ENCODE data around the gene GATD1.

- TF ChIP-seq, protein P1, sequence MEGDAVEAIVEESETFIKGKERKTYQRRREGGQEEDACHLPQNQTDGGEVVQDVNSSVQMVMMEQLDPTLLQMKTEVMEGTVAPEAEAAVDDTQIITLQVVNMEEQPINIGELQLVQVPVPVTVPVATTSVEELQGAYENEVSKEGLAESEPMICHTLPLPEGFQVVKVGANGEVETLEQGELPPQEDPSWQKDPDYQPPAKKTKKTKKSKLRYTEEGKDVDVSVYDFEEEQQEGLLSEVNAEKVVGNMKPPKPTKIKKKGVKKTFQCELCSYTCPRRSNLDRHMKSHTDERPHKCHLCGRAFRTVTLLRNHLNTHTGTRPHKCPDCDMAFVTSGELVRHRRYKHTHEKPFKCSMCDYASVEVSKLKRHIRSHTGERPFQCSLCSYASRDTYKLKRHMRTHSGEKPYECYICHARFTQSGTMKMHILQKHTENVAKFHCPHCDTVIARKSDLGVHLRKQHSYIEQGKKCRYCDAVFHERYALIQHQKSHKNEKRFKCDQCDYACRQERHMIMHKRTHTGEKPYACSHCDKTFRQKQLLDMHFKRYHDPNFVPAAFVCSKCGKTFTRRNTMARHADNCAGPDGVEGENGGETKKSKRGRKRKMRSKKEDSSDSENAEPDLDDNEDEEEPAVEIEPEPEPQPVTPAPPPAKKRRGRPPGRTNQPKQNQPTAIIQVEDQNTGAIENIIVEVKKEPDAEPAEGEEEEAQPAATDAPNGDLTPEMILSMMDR (conservative IDR thresholded peaks at IDR 0.05) = no peak
- TF ChIP-seq ZFX (IDR thresholded peaks at IDR 0.05) = no peak
These were observed 39.1 kb upstream of the GATD1 start for GRCh38 chr11:816433-816779.

Data from C4-2B (cell line).